ENCODE measurements around the gene BTNL9. TPM values are rescaled to one million over a fixed set of nuclear protein-coding genes. Genes with fewer than 3 reads are reported as not detected.
"Not testable (repeated sequence)": the region's sequence is repeated elsewhere in the genome, so short reads cannot be mapped to it uniquely, and the experiment has no call there.

The BTNL9 gene
- total RNA-seq, 1 experiment from 2014 or later: not detected

DNA sequence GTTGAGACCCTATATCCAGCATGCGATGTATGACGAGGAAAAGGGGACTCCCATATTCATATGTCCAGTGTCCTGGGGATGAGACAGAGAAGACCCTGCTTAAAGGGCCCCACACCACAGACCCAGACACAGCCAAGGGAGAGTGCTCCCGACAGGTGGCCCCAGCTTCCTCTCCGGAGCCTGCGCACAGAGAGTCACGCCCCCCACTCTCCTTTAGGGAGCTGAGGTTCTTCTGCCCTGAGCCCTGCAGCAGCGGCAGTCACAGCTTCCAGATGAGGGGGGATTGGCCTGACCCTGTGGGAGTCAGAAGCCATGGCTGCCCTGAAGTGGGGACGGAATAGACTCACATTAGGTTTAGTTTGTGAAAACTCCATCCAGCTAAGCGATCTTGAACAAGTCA, 34.3 kb upstream of the BTNL9 start:
- ChIA-PET POLR2A (ENCODE audit: low non-redundant PET) (no interaction called here), CTCF (no interaction called here)
- H3K4me3 ChIP-seq (ENCODE audit: low read depth, low read length, poor library complexity, severe bottlenecking): no peak overlapping the region
- no peaks in the 10 kb centered on the region for H3K9me3 ChIP-seq (ENCODE audit: low read depth, low read length, poor library complexity, severe bottlenecking)
- H3K4me1 ChIP-seq (ENCODE audit: insufficient read depth, low read length, poor library complexity, severe bottlenecking): no peaks in the 10 kb centered on the region
- intact Hi-C loops (cut with micrococcal nuclease; ENCODE audit: unreplicated experiment): no loop called here
- H3K36me3 ChIP-seq (ENCODE audit: insufficient read depth, low read length, poor library complexity, severe bottlenecking): no peaks in the 10 kb centered on the region
- H3K27me3 ChIP-seq (replicated peaks; ENCODE audit: insufficient read depth, low read depth, low read length, poor library complexity): peaks cover 15% of the 10 kb centered on the region
- no peak for DNase-seq (ENCODE audit: low spot score)
- H3K27ac ChIP-seq (ENCODE audit: low read depth, low read length, poor library complexity, severe bottlenecking): no peak overlapping the region
- TF ChIP-seq, protein P1, sequence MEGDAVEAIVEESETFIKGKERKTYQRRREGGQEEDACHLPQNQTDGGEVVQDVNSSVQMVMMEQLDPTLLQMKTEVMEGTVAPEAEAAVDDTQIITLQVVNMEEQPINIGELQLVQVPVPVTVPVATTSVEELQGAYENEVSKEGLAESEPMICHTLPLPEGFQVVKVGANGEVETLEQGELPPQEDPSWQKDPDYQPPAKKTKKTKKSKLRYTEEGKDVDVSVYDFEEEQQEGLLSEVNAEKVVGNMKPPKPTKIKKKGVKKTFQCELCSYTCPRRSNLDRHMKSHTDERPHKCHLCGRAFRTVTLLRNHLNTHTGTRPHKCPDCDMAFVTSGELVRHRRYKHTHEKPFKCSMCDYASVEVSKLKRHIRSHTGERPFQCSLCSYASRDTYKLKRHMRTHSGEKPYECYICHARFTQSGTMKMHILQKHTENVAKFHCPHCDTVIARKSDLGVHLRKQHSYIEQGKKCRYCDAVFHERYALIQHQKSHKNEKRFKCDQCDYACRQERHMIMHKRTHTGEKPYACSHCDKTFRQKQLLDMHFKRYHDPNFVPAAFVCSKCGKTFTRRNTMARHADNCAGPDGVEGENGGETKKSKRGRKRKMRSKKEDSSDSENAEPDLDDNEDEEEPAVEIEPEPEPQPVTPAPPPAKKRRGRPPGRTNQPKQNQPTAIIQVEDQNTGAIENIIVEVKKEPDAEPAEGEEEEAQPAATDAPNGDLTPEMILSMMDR (conservative IDR thresholded peaks at IDR 0.05; ENCODE audit: low read depth, low read length): no peak
- no peak for TF ChIP-seq EZH2 (IDR thresholded peaks at IDR 0.05; ENCODE audit: borderline replicate concordance, low read depth, low read length, poor library complexity, severe bottlenecking)
- no TSS peak for BruUV-seq (replicated peaks)

- CTCF ChIA-PET: no interaction called here
- TF ChIP-seq EZH2 (IDR thresholded peaks at IDR 0.05; ENCODE audit: borderline replicate concordance, low read depth, low read length, poor library complexity, severe bottlenecking): no peak
- TF ChIP-seq, protein P1 (conservative IDR thresholded peaks at IDR 0.05; ENCODE audit: low read depth, low read length): no peak
- no TSS peak for BruUV-seq (replicated peaks)
Observed at GRCh38 chr5:181008136-181008535, 31.9 kb upstream of the BTNL9 start.

GRCh38 chr5:181010018-181010417, 30.0 kb upstream of the BTNL9 start:
- POLR2A ChIA-PET (ENCODE audit: low non-redundant PET); H3K9me3 ChIP-seq (ENCODE audit: low read depth, low read length, poor library complexity, severe bottlenecking); BruUV-seq (replicated peaks); DNase-seq (ENCODE audit: low spot score); intact Hi-C loops (cut with micrococcal nuclease; ENCODE audit: unreplicated experiment); H3K4me1 ChIP-seq (ENCODE audit: insufficient read depth, low read length, poor library complexity, severe bottlenecking); H3K27ac ChIP-seq (ENCODE audit: low read depth, low read length, poor library complexity, severe bottlenecking); H3K4me3 ChIP-seq (ENCODE audit: low read depth, low read length, poor library complexity, severe bottlenecking); CTCF ChIA-PET; H3K36me3 ChIP-seq (ENCODE audit: insufficient read depth, low read length, poor library complexity, severe bottlenecking): not testable (repeated sequence)
- H3K27me3 ChIP-seq (replicated peaks; ENCODE audit: insufficient read depth, low read depth, low read length, poor library complexity): peaks cover 15% of the 10 kb centered on the region

More at GRCh38 chr5:181008136-181008535, 31.9 kb upstream of the BTNL9 start:
- POLR2A ChIA-PET (ENCODE audit: low non-redundant PET): no interaction called here
- Histone ChIP-seq H3K4me3 (ENCODE audit: low read depth, low read length, poor library complexity, severe bottlenecking) (no peak overlapping the region), H3K4me1 (ENCODE audit: insufficient read depth, low read length, poor library complexity, severe bottlenecking) (no peaks in the 10 kb centered on the region), H3K36me3 (ENCODE audit: insufficient read depth, low read length, poor library complexity, severe bottlenecking) (no peaks in the 10 kb centered on the region), H3K27ac (ENCODE audit: low read depth, low read length, poor library complexity, severe bottlenecking) (no peak overlapping the region), H3K9me3 (ENCODE audit: low read depth, low read length, poor library complexity, severe bottlenecking) (no peaks in the 10 kb centered on the region), H3K27me3 (replicated peaks; ENCODE audit: insufficient read depth, low read depth, low read length, poor library complexity) (peaks cover 15% of the 10 kb centered on the region)
- intact Hi-C loops (cut with micrococcal nuclease; ENCODE audit: unreplicated experiment): no loop called here
- DNase-seq (ENCODE audit: low spot score): no peak

DNA sequence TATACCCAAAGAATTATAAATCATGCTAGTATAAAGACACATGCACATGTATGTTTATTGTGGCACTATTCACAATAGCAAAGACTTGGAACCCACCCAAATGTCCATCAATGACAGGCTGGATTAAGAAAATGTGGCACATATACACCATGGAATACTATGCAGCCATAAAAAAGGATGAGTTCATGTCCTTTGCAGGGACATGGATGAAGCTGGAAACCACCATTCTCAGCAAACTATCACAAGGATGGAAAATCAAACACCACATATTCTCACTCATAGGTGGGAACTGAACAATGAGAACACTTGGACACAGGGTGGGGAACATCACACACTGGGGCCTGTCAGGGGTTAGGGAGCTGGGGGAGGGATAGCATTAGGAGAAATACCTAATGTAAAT, 25.4 kb upstream of the BTNL9 start:
- H3K4me3 ChIP-seq (ENCODE audit: low read depth, low read length, poor library complexity, severe bottlenecking); H3K27ac ChIP-seq (ENCODE audit: low read depth, low read length, poor library complexity, severe bottlenecking); POLR2A ChIA-PET (ENCODE audit: low non-redundant PET); CTCF ChIA-PET; H3K36me3 ChIP-seq (ENCODE audit: insufficient read depth, low read length, poor library complexity, severe bottlenecking); H3K4me1 ChIP-seq (ENCODE audit: insufficient read depth, low read length, poor library complexity, severe bottlenecking); H3K9me3 ChIP-seq (ENCODE audit: low read depth, low read length, poor library complexity, severe bottlenecking); BruUV-seq (replicated peaks); intact Hi-C loops (cut with micrococcal nuclease; ENCODE audit: unreplicated experiment); DNase-seq (ENCODE audit: low spot score); H3K27me3 ChIP-seq (replicated peaks; ENCODE audit: insufficient read depth, low read depth, low read length, poor library complexity): not testable (repeated sequence)

GRCh38 chr5:181017448-181017847, 22.6 kb upstream of the BTNL9 start:
- CTCF ChIA-PET: not testable (repeated sequence)

More at GRCh38 chr5:181017448-181017847, 22.6 kb upstream of the BTNL9 start:
- POLR2A ChIA-PET (ENCODE audit: low non-redundant PET); H3K27me3 ChIP-seq (replicated peaks; ENCODE audit: insufficient read depth, low read depth, low read length, poor library complexity); H3K4me1 ChIP-seq (ENCODE audit: insufficient read depth, low read length, poor library complexity, severe bottlenecking); H3K9me3 ChIP-seq (ENCODE audit: low read depth, low read length, poor library complexity, severe bottlenecking); H3K27ac ChIP-seq (ENCODE audit: low read depth, low read length, poor library complexity, severe bottlenecking); DNase-seq (ENCODE audit: low spot score); intact Hi-C loops (cut with micrococcal nuclease; ENCODE audit: unreplicated experiment); BruUV-seq (replicated peaks); H3K4me3 ChIP-seq (ENCODE audit: low read depth, low read length, poor library complexity, severe bottlenecking); H3K36me3 ChIP-seq (ENCODE audit: insufficient read depth, low read length, poor library complexity, severe bottlenecking): not testable (repeated sequence)

Measured in A673 (cell line).